HG02588 (cell line): ENCODE data around the gene ZBP1.
"Not testable (repeated sequence)": the region's sequence is repeated elsewhere in the genome, so short reads cannot be mapped to it uniquely, and the experiment has no call there.

Experiments
- ATAC-seq: cut with Tn5 transposase; IDR thresholded peaks from one replicate; pipeline ENCODE4 v1.9.1; 2021; ENCODE audit warnings: mild to moderate bottlenecking, moderate library complexity; ENCODE audit not compliant: unreplicated experiment

ZBP1 gene

GRCh38 chr20:57647933-57648785 lies 27.9 kb upstream of the ZBP1 start:
- no peak for ATAC-seq

DNA sequence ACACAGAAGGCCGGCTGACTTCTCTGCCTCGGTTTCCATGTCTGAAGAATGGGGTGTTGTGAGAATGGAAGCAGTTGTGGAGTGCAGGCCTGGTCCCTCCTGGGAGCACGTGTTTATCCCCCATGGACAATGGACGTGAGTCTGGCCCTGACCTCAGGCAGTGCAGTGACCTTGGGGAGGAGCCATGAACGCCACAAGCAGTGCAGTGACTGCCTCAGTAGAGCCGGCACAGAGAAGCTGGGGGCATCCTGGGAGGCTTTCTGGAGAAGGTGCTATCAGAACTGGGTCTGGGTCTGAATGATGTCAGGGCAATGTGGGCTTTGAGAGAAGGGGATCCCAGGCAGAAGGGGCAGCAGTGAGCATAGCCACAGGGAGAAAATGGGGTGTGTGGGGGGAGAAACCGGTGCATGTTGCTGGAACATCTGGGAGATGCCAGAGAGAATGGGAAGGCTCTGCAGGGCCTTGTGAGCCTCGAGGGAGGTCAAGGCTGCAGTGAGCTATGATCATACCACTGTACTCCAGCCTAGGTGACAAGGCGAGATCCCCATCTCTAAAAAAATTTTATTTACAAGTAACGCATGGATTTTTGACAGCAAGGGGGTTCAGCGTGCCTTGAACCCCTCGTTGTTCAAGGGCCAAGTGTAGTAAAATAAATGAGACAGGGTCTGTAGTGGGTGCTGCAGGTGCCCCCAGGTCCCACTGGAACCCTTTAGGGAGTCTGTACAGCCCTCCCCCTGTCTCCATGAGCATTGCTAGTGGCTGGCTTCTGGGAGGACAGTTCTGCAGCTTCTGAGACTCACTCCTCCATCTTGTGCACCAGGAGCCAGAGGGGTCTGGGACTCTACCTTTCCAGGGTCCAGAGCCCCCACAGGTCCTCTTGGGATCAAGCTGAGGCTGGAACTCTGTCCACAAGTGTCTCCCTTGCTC lies 27.0 kb upstream of the ZBP1 start:
- no peak for ATAC-seq

DNA sequence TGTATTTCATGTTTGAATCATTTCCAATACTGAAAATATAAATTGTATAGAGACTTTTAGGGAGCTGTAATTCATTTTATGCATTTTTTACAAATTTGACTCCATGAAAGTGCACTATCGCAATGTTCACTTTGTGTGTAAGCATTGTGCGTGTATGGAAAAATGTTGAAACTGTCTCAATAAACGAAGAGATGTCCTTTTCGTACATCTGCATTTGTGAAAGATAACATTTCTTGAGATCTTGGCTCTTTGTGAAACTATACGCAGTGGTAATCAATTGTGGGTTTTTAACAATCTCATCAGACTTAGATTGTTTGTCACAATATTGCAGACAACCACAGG lies 18.6 kb upstream of the ZBP1 start:
- no peak for ATAC-seq

- ATAC-seq = no peak
Observed at GRCh38 chr20:57638173-57638894, 18.1 kb upstream of the ZBP1 start.

DNA sequence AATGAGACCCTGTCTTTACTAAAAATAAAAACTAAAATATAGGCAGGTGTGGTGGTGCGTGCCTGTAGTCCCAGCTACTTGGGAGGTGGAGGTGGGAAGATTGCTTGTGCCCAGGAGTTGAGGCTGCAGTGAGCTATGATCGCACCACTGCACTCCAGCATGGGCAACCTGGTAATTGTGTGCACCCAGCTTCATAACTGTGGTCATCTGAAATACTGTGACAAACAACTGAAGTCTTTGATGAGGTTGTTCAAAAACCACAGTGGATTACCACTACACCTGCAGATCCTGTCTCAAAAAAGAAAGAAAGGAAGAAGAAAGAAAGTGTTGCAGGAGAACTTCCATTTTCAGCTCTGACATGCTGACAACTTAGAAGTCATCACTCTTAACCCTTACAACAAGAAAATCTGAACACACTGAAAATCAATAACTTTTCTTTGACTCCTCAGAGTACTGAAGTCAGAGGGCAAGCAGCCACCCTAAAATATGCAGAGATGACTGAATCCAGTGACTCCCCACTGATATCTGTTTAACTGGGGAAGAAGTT lies 13.8 kb upstream of the ZBP1 start:
- ATAC-seq = no peak

GRCh38 chr20:57632286-57632685 lies 12.1 kb upstream of the ZBP1 start:
- ATAC-seq = no peak

DNA sequence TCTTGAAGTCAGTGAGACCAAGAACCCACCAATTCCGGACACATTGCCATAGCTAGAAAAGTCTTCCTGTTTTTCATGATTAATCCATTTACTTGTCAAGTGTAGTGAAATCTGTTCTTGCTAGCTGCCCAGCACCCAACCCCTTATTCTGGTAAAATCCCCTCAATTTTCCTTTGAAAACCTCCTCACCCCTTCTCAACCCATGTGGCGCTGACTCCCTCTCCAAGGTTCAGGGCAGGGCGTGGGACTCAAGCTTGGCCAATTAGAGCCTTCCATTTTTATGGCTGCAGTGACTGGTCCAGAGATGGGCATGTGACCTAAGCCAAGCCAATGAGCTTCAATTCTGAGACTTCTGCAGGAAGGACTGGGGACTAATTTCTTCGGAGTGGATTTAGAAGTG lies 9.8 kb upstream of the ZBP1 start:
- ATAC-seq = no peak

- not testable (repeated sequence) for ATAC-seq
Observed at GRCh38 chr20:57629491-57629901, 9.3 kb upstream of the ZBP1 start.

DNA sequence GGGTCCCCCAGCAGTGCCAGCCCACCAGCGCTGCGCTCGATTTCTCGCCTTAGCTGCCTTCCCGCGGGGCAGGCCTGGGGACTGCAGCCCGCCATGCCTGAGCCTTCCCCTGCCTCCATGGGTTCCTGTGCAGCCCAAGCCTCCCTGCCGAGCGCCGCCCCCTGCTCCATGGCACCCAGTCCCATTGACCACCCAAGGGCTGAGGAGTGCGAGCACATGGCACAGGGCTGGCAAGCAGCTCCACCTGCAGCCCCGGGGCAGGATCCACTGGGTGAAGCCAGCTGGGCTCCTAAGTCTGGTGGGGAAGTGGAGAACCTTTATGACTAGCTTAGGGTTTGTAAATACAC lies 8.7 kb upstream of the ZBP1 start:
- ATAC-seq = not testable (repeated sequence)

- ATAC-seq = no peak
Observed at GRCh38 chr20:57628047-57628961, 8.1 kb upstream of the ZBP1 start.

DNA sequence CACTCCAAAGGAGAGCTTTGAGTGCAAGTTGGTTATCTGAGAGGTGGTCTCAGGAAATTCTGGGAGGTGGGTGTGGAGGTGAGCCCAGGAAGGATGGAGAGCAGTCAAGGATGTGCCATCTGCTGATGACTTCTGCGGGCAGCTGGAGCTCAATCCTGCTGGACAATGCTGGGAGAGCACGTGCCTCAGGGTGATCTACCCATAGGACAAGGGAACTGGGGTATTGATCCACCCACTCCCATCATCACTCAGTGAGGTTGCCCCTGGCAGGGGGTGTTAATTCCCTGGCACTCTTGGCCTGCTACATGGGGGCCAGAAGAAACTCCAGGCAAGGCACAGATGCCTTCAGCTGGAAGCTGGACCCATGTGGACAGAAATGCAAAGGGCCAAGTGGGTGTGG lies 7.1 kb upstream of the ZBP1 start:
- ATAC-seq = no peak

DNA sequence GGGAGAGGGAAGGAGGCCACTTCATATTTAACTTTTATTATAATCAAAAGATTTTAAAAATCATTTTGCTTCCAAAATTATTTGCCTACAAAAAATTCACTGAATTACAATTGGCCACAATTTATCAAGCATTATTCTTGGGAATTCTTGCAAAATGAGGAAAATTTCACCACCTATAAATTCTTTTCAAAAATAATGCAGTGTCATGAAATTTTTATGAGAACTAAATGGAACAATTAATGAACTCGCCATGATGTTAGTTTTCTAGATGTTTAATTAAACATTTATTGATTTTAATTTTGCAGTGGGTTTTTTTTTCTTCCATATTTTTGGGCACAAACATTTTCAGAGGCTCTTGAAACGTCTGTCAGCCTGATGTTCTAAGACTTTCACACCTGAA lies 5.8 kb upstream of the ZBP1 start:
- no peak for ATAC-seq

- ATAC-seq = no peak
Observed at GRCh38 chr20:57625181-57625958, 5.1 kb upstream of the ZBP1 start.

DNA sequence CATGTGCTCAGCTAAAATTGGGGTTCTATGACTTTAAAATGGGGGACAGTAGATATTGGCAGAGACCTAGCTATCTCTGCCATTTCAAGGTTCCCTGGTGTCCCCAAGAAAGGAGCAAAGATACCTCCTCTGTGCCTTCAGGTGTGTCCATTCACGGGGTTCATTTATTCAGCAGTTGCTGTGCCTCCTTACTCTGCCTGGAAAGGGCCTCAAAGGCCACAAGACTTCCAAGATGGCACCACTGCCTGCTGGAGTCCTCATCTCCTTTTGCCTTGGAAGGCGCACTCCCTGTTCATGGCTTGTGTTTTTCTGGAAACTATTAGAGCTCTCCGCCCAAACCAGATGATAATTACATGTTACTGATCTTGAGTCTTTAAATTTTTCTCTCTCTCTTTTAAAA lies 3.9 kb upstream of the ZBP1 start:
- no peak for ATAC-seq

DNA sequence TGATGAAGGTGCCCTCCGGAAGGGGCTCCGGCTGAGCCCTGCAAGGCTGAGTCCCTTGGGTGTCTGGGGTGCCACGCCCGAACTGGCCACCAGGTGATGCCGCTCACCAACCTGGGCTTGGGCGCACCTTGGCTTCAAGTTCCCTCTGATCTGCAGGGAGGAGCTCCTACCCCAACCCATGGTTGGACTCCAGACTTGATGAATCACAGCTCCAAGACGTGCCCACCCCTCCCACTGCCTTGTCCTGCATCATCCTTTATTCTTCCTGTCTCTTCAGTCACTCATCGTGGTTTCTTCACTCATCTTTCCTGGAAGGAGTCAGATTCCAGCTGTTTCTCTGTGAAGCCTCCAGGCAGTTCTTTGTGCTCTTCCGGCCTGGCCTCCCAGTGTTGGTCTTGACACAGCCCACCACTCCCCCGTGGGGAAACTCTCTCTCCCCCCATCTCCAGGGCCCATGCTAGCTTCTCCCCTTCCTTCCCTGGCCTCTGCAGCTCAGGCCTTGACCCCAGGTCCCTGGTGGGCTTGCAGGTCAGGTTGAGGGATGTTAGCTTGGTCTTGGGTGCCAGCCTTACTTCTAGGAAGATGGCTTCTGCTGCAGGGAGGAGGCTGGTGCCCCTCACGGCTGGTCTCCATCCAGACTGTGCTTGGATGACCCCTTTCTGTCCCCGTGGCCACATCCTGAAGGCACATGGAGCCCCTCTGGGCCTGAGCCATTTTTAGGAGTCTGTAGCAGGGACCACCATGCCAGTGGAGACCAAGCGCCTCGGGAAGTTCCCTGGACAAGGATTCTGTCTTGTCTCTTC lies 2.6 kb upstream of the ZBP1 start:
- no peak for ATAC-seq

DNA sequence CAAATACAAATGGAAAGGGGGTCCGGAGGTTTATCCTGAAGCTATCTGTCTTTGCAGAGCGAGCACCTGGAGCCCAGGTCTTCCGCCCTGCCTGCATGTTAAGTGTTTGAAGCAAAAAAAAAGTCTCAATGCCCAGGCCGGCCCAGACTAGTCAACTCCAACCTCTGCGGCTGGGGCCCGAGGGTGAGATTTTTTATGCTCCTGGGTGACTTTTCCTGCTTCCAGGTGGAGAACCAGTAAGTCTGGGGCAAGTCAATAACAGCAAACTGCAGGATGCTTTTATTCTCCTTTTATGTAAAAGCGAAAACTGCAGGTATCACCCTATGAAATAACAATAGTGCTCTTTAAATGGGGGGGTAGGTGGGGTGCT lies 2.0 kb upstream of the ZBP1 start:
- ATAC-seq = no peak

GRCh38 chr20:57621421-57622200 lies 1.4 kb upstream of the ZBP1 start:
- ATAC-seq = no peak

DNA sequence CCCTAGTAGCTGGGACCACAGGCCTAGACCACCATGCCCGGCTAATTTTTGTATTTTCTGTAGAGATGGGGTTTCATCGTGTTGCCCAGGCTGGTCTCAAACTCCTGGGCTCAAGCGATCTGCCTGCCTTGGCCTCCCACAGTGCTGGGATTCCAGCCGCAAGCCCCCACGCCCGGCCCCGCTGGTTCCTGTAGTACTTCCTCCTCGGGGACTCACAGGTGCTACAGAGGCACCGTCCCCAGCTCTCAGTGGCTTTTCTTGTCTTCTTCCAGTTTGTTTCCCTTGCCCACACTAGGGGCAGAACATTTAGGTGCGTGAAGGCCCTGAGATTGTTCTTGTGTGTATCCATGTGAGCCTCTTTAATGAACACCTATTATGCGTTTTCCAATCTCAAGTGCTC lies 773 bp upstream of the ZBP1 start:
- no peak for ATAC-seq
